T-helper 1 cell treated with Interleukin-12 subunit alpha and Interleukin-12 subunit beta and Interleukin-4 antibody, amounts not matched to agents 30 ng/mL and 1 ng/mL, for 36 hours (primary cell): ENCODE results near the gene SLC25A13. TPM values are rescaled to one million over a fixed set of nuclear protein-coding genes. Genes with fewer than 3 reads are reported as not detected.

Experiments used
- intact Hi-C: fragments of 100-400 bp; cut with micrococcal nuclease; formaldehyde crosslinking; loops from one replicate; pipeline ENCODE4 v1.15.1; 2024
- total RNA-seq: library from RNA; stranded (reverse); gene quantifications from 2 replicates; pipeline ENCODE4 v1.2.3, GENCODE V29; 2022

SLC25A13 gene
- total RNA-seq, 1 donor from 2014 or later, result 12.8 TPM

- intact Hi-C loops, result no loop called here
These were observed 75.0 kb downstream of the SLC25A13 start for GRCh38 chr7:96246919-96247318.

GRCh38 chr7:96244992-96245292 lies 77.0 kb downstream of the SLC25A13 start:
- intact Hi-C loops, result no loop called here

GRCh38 chr7:96244244-96244991 lies 77.5 kb downstream of the SLC25A13 start:
- intact Hi-C loops, result no loop called here

GRCh38 chr7:96243241-96243640 lies 78.7 kb downstream of the SLC25A13 start:
- intact Hi-C loops, result no loop called here

GRCh38 chr7:96241855-96242254 lies 80.0 kb downstream of the SLC25A13 start:
- intact Hi-C loops, result no loop called here

- intact Hi-C loops, result no loop called here
These were observed 82.7 kb downstream of the SLC25A13 start for GRCh38 chr7:96238976-96239766.

GRCh38 chr7:96238474-96238873 lies 83.4 kb downstream of the SLC25A13 start:
- intact Hi-C loops, result no loop called here

- intact Hi-C loops, result no loop called here
These were observed 84.9 kb downstream of the SLC25A13 start for GRCh38 chr7:96237040-96237439.

GRCh38 chr7:96236198-96237039 lies 85.5 kb downstream of the SLC25A13 start:
- intact Hi-C loops, result no loop called here

- intact Hi-C loops, result no loop called here
These were observed 86.6 kb downstream of the SLC25A13 start for GRCh38 chr7:96235281-96235680.

- intact Hi-C loops, result no loop called here
These were observed 88.3 kb downstream of the SLC25A13 start for GRCh38 chr7:96233528-96234154.

GRCh38 chr7:96233084-96233483 lies 88.8 kb downstream of the SLC25A13 start:
- intact Hi-C loops, result no loop called here

- intact Hi-C loops, result no loop called here
These were observed 93.1 kb downstream of the SLC25A13 start for GRCh38 chr7:96228760-96229159.

- intact Hi-C loops, result no loop called here
These were observed 96.6 kb downstream of the SLC25A13 start for GRCh38 chr7:96225251-96225650.

GRCh38 chr7:96224685-96225084 lies 97.2 kb downstream of the SLC25A13 start:
- intact Hi-C loops, result no loop called here

GRCh38 chr7:96224073-96224472 lies 97.8 kb downstream of the SLC25A13 start:
- intact Hi-C loops, result no loop called here

GRCh38 chr7:96221888-96222287 lies 100.0 kb downstream of the SLC25A13 start:
- intact Hi-C loops, result no loop called here

GRCh38 chr7:96219378-96220130 lies 102.3 kb downstream of the SLC25A13 start:
- intact Hi-C loops, result no loop called here

- intact Hi-C loops, result no loop called here
These were observed 103.1 kb downstream of the SLC25A13 start for GRCh38 chr7:96218664-96219243.

- intact Hi-C loops, result no loop called here
These were observed 104.8 kb downstream of the SLC25A13 start for GRCh38 chr7:96217147-96217546.
